ENCODE results near the gene HCFC1R1. TPM values are rescaled to one million over a fixed set of nuclear protein-coding genes. Genes with fewer than 3 reads are reported as not detected.

HCFC1R1 gene
- total RNA-seq, 1 experiment from 2014 or later, result 61.3 TPM

GRCh38 chr16:3000540-3000939 is 23.2 kb downstream of the HCFC1R1 start:
- Mint-ChIP-seq H3K36me3 (ENCODE audit: insufficient read depth in 1 of 3, low read depth in 3 of 3) (peaks cover 0 to 7% (median 0%) of the 10 kb centered on the region in 3 experiments; a peak in 3 of 7 replicates), H3K27ac (no peak overlapping the region), H3K4me3 (no peak overlapping the region), H3K27me3 (ENCODE audit: low read depth) (no peaks in the 10 kb centered on the region; the same call in none of the 2 replicates), H3K9me3 (no peaks in the 10 kb centered on the region), H3K4me1 (peaks cover 6 to 32% of the 10 kb centered on the region in 2 experiments)
- Histone ChIP-seq H2BK5ac (ENCODE audit: insufficient read length, low read length) (no peak overlapping the region), H3K79me1 (ENCODE audit: insufficient read depth, low read depth, low read length, poor library complexity, severe bottlenecking) (no peaks in the 10 kb centered on the region), H2AK5ac (ENCODE audit: insufficient read length, low read length) (no peak overlapping the region), H2BK20ac (ENCODE audit: low read depth, low read length, poor library complexity, severe bottlenecking) (no peak overlapping the region), H3K79me2 (ENCODE audit: insufficient read depth, low read length) (no peaks in the 10 kb centered on the region), H3K9me3 (ENCODE audit: control insufficient read depth, low read depth, low read length) (no peaks in the 10 kb centered on the region), H3T11ph (ENCODE audit: low read length) (no peak overlapping the region), H2BK15ac (ENCODE audit: low read depth, low read length) (no peak overlapping the region; the same call in 1 of the 2 replicates), H3K27ac (ENCODE audit: insufficient read length, low read depth, low read length) (no peak overlapping the region), H4K91ac (ENCODE audit: insufficient read length, low read depth, low read length) (no peak overlapping the region), H3K14ac (ENCODE audit: insufficient read depth, low read length) (no peak overlapping the region), H2AFZ (ENCODE audit: low read length) (no peak overlapping the region), H4K5ac (ENCODE audit: insufficient read length, low read depth, low read length) (no peak overlapping the region), H2BK12ac (ENCODE audit: insufficient read length, low read depth, low read length) (no peak overlapping the region), H4K20me1 (ENCODE audit: control insufficient read depth, insufficient read depth, insufficient read length) (peaks cover 2% of the 10 kb centered on the region), H3K27me3 (ENCODE audit: insufficient read depth, low read length) (no peaks in the 10 kb centered on the region), H3K18ac (ENCODE audit: insufficient read length, low read depth, low read length) (no peak overlapping the region), H2BK120ac (ENCODE audit: low read depth, low read length, poor library complexity, severe bottlenecking) (no peak overlapping the region), H3K23ac (ENCODE audit: insufficient read length, low read depth, low read length) (no peak overlapping the region), H3K4ac (ENCODE audit: low read depth, low read length) (no peak overlapping the region), H3K56ac (ENCODE audit: insufficient read length, low read depth, low read length) (no peak overlapping the region), H3K23me2 (ENCODE audit: insufficient read length, low read depth, low read length, poor library complexity, severe bottlenecking) (no peaks in the 10 kb centered on the region), H3K4me1 (ENCODE audit: insufficient read depth, low read length) (no peaks in the 10 kb centered on the region), H3K9ac (ENCODE audit: extremely low read depth, insufficient read length, low read length) (no peak overlapping the region), H4K8ac (replicated peaks; ENCODE audit: insufficient read length, low read depth, low read length) (no peak overlapping the region), H3K4me2 (ENCODE audit: insufficient read depth, insufficient read length, low read length) (no peak overlapping the region)
- DNase-seq, result no peak
- no CpG with 5 or more reads among the region's 4 CpGs for WGBS (ENCODE audit: extremely low coverage, insufficient read length, low lambda C conversion rate)
- TF ChIP-seq CTCF (conservative IDR thresholded peaks at IDR 0.05), result no peak

Data from H9 (cell line).